AML-193 (cell line): Measurements from ENCODE around the gene CHCHD3.

Experiments
- DNase-seq, 2 experiments: peaks; one replicate each; lab custom pipeline; 2025; lab: John Stamatoyannopoulos, UW

CHCHD3 gene

DNA sequence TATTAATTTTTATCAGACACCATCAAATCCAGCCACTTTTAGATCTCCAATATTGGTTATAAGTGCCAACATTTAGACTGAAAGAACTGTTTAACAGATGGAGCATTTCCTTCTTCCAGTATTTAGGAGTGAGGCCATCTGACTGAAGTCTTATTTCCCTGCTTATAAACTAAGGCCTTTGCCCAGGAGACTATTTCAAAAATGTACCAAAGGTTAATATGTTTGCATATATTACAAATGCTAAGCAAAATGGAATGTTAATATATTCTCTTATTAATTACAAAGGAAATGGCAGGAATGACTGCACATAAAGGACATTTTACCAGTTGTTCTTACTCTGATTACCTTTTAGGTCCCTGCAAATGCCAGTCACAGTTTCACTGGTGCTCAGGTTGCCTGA is 266.8 kb downstream of the CHCHD3 start:
- no peak for DNase-seq

DNA sequence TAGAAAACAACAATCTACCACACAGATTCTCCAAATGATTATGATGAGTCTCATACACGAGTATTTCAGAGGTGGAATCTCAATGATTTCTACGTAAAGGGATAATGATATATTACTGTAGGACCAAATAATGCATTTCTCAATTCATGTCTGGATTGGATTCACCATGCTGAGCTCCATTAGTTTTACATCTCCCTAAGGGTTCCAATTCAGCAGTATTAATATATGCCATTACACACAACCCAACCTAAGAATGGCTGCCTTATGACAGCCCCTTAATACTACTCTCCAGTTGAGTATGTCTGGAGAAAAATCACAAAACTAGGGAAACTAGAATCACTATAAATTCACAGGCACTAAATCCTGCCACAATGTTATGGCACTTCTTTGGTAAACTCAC is 271.3 kb downstream of the CHCHD3 start:
- no peak for DNase-seq

- no peak for DNase-seq
Observed at GRCh38 chr7:132806834-132807233, 275.1 kb downstream of the CHCHD3 start.

GRCh38 chr7:132805766-132806165 is 276.1 kb downstream of the CHCHD3 start:
- no peak for DNase-seq

GRCh38 chr7:132804849-132805485 is 276.9 kb downstream of the CHCHD3 start:
- no peak for DNase-seq

- DNase-seq: no peak
Observed at GRCh38 chr7:132800522-132800921, 281.4 kb downstream of the CHCHD3 start.

DNA sequence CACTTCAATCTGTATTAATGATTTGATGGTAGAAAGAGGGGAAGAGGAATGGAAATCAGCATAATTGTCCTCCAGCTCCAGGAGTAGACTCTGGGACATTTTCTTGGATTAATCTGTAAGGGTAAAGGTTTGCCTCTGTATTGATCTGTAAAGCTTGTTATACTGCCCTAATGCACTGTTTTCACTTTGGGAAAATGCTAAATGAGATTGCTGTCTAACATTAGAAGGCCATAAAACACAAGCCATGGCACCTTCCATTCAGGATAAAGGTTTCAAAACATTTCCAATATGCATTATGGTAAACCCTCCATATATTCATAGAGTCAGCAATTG is 282.8 kb downstream of the CHCHD3 start:
- no peak for DNase-seq

DNA sequence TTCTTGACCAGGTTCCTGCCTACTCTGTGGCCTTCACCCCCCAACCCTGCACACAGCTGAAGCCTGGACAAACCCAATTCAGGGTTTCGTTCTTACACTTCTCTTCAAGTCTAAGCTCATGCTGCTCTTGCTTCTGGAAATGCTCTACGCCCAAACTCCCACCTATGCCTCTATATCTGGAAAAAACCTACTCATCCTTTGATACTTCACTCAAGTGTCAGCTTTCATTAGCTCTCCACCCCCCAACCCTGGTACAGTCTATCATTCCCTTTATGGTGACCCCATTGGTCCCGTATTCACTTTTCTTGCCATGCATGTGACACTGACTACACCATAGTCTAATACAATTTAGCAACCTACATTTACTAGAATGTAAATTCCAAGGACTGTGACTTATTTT is 284.7 kb downstream of the CHCHD3 start:
- DNase-seq: no peak

- no peak for DNase-seq
Observed at GRCh38 chr7:132793474-132793873, 288.4 kb downstream of the CHCHD3 start.

GRCh38 chr7:132791036-132791435 is 290.9 kb downstream of the CHCHD3 start:
- no peak for DNase-seq

DNA sequence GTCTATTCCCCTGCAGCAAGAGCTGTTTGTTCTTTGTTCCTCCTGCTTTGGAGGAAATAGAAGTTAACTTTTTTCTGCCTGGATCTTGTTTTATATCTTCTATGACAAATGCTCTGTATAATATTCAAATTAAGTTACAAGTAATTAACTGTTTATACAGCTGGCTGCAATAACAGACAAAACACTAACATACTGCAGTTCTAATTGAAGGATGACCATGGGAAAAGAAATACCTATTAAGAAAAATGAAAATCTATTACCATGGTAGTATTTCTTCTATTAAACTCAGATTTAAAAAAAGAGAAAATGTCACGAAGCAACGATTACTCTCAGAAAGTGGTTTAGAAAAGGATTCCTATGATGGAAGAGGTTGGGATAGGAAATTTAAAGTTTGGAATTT is 291.8 kb downstream of the CHCHD3 start:
- no peak for DNase-seq

GRCh38 chr7:132789281-132789680 is 292.6 kb downstream of the CHCHD3 start:
- DNase-seq: no peak

DNA sequence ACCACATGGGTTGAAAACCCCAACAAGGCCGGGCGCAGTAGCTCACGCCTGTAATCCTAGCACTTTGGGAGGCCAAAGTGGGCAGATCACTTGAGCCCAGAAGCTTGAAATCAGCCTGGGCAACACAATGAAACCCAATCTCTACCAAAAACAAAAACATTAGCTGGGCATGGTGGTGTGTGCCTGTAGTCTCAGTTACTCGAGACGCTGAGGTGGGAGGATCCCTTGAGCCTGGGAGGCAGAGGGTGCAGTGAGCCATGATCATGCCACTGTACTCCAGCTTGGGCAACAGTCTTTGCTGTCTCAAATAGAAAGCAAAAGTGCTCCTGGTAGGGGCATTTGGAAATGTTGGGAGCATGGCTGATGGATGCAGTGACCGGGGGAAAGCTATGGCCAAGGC is 296.0 kb downstream of the CHCHD3 start:
- no peak for DNase-seq

DNA sequence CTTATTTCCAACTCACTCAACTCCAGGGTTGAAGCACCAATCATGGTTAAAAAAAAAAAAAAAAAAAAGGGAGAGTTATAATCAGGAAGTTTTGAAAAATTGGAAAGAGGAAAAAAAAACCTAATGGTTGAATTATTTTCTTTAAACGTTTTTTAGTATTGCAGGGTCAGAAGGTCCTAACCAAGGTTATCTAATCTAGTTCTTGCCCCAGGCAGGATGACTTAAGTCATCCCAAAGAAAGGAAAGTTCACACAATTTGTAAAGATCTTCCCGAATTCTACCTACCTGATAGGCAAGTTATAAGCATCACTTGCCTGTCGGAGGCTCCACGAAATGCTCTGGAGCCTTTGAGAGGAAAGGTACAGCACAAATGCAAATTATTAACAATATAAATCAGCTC is 297.5 kb downstream of the CHCHD3 start:
- DNase-seq: no peak

DNA sequence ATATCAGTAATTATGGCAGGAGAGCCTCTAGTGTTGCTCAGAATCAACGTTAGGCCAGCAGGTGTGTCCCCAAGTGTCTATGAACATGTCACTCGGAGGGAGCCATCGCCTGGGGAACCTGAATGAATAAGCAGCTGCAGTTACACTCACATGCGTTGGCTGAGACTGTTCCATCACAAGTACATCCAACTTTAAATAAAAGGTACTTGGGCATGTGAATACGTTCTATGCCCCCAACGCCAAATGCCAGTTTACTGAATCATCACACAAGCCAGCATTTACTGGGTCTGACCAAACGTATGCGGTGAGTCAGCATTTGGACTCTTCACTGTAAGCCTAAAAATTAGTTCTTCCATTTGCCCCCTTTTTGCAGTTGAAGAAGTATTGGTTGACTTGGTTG is 298.1 kb downstream of the CHCHD3 start:
- DNase-seq: no peak

- no peak for DNase-seq
Observed at GRCh38 chr7:132782777-132783640, 298.9 kb downstream of the CHCHD3 start.

GRCh38 chr7:132780822-132781221 is 301.1 kb downstream of the CHCHD3 start:
- no peak for DNase-seq

GRCh38 chr7:132779164-132779563 is 302.7 kb downstream of the CHCHD3 start:
- DNase-seq: no peak

- no peak for DNase-seq
Observed at GRCh38 chr7:132778761-132779160, 303.1 kb downstream of the CHCHD3 start.

DNA sequence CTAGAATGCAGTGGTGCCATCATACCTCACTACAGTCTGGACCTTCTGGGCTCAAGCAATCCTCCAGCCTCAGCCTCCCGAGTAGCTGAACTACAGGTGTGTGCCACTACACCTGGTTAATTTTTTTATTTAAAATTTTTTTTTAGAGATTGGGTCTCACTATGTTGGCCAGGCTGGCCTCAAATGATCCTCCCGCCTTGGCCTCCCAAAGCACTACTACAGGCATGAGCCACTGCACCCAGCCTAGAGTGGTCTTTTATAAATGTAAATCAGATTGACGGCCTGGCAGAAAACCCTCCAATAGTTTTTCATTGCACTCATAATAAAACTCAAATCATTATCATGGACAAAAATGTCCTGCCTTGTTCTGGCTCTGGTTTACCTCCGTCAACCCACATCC is 303.9 kb downstream of the CHCHD3 start:
- DNase-seq: no peak

GRCh38 chr7:132777414-132777813 is 304.5 kb downstream of the CHCHD3 start:
- no peak for DNase-seq

DNA sequence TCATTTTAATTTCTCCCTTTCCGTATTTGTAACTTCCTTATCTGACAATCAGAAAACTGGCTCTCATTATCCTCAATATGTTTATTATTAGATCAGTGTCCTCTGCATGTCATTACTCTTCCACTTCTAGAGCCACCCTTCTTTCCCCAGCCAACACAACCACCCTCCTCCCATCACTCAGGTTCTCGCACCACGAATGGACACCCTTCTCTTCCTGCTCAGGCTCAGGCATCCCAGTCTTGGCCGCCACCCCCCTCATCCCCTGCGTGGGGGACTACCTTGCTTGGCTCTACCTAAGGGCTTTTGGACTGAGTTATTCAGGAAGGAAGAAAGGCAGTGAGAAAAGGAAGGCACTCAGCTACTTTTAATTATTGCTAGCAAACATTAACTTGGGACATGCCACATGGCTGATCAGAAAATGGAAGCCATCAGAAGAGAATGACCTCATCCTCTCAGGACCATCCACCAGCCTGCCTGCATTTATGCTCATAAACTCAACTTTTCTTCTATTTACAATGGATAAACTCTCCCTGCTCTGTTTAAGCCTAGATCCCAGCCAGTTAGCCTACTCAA is 305.8 kb downstream of the CHCHD3 start:
- DNase-seq: no peak

GRCh38 chr7:132773527-132773956 is 308.3 kb downstream of the CHCHD3 start:
- DNase-seq: no peak
